ENCODE results near the gene OBP2A. TPM values are rescaled to one million over a fixed set of nuclear protein-coding genes. Genes with fewer than 3 reads are reported as not detected.
"Not testable (repeated sequence)": the region's sequence is repeated elsewhere in the genome, so short reads cannot be mapped to it uniquely, and the experiment has no call there.

Gene OBP2A
- total RNA-seq, 1 experiment from 2014 or later = not detected

GRCh38 chr9:135508211-135508820 is 37.6 kb upstream of the OBP2A start:
- DNase-seq (ENCODE audit: extremely low read depth, low read depth) = no peak

- no peak for DNase-seq (ENCODE audit: extremely low read depth, low read depth)
These were observed 36.5 kb upstream of the OBP2A start for GRCh38 chr9:135509458-135509857.

- no peak for DNase-seq (ENCODE audit: extremely low read depth, low read depth)
These were observed 33.7 kb upstream of the OBP2A start for GRCh38 chr9:135512241-135512603.

GRCh38 chr9:135512904-135513303 is 33.0 kb upstream of the OBP2A start:
- no peak for DNase-seq (ENCODE audit: extremely low read depth, low read depth)

GRCh38 chr9:135513351-135513846 is 32.5 kb upstream of the OBP2A start:
- DNase-seq (ENCODE audit: extremely low read depth, low read depth) = no peak

GRCh38 chr9:135513906-135514305 is 32.0 kb upstream of the OBP2A start:
- not testable (repeated sequence) for DNase-seq (ENCODE audit: extremely low read depth, low read depth)

- no peak for DNase-seq (ENCODE audit: extremely low read depth, low read depth)
These were observed 31.4 kb upstream of the OBP2A start for GRCh38 chr9:135514342-135515082.

- no peak for DNase-seq (ENCODE audit: extremely low read depth, low read depth)
These were observed 30.6 kb upstream of the OBP2A start for GRCh38 chr9:135515083-135515951.

- no peak for DNase-seq (ENCODE audit: extremely low read depth, low read depth)
These were observed 29.6 kb upstream of the OBP2A start for GRCh38 chr9:135516132-135516860.

GRCh38 chr9:135517407-135517822 is 28.5 kb upstream of the OBP2A start:
- no peak for DNase-seq (ENCODE audit: extremely low read depth, low read depth)

GRCh38 chr9:135519179-135519971 is 26.6 kb upstream of the OBP2A start:
- peak; percentile 82 for DNase-seq (ENCODE audit: extremely low read depth, low read depth)

- no peak for DNase-seq (ENCODE audit: extremely low read depth, low read depth)
These were observed 24.9 kb upstream of the OBP2A start, which contains the start of gene LCN1 for GRCh38 chr9:135520916-135521607. Gene LCN1, plus strand, starts transcription at chr9:135521440. Its CDS starts 58 bp downstream, at chr9:135521498.

GRCh38 chr9:135521608-135522095 is 24.3 kb upstream of the OBP2A start:
- DNase-seq (ENCODE audit: extremely low read depth, low read depth) = no peak

GRCh38 chr9:135522137-135522877 is 23.6 kb upstream of the OBP2A start:
- DNase-seq (ENCODE audit: extremely low read depth, low read depth) = no peak

GRCh38 chr9:135522931-135523330 is 23.0 kb upstream of the OBP2A start:
- DNase-seq (ENCODE audit: extremely low read depth, low read depth) = no peak

- DNase-seq (ENCODE audit: extremely low read depth, low read depth) = no peak
These were observed 22.3 kb upstream of the OBP2A start for GRCh38 chr9:135523521-135524129.

- no peak for DNase-seq (ENCODE audit: extremely low read depth, low read depth)
These were observed 21.6 kb upstream of the OBP2A start for GRCh38 chr9:135524130-135524861.

All from NCI-H460 (cell line).